ENCODE measurements around the gene USP2.

Gene USP2

DNA sequence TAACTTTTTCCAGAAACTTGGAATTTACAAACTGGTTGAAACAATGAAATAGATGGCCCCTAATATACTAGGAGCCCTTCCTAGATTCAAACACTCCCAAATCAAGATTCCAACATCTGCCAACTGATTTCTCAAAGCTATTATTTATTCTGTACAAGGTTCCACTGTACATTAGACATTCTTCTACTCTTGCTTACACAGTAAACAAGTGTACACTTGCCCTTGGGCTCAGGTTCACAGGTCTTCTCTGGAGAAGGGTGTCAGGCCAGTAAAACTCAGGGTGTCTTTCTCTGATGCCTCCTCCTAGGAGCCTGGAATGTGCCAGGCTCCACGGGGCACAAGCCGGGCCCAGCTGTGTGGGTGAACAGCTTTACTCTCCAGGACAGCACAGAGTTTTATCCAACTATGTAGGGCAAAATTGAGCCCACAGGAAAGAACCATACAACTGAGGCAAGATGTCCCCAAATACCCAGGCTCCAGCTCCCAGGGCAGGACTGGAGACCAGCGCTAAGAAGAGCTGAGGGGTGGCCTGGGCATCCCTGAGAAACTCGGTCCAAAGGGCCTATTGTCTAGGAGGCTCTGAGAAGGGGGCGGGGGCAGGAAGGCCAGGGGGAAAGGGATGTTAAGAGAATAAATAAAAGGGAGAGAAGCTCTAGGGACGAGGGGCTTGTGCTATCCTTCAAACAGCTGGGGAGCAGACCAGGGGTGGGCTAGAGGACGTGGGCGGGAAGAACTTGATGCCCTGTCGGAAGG lies 26.2 kb downstream of the USP2 start:
- Histone ChIP-seq H3K27me3 (ENCODE audit: insufficient read depth, poor library complexity, severe bottlenecking) (peaks cover 5% of the 10 kb centered on the region), H3K4me3 (replicated peaks; ENCODE audit: insufficient read depth, low read length) (no peak overlapping the region)
- TF ChIP-seq POLR2AphosphoS5 (IDR thresholded peaks at IDR 0.05; ENCODE audit: low read depth): no peak
- no peak for TF ChIP-seq GABPA (IDR thresholded peaks at IDR 0.05; ENCODE audit: low read depth)
- no peak for TF ChIP-seq SPI1 (IDR thresholded peaks at IDR 0.05; ENCODE audit: borderline replicate concordance, low read depth)

DNA sequence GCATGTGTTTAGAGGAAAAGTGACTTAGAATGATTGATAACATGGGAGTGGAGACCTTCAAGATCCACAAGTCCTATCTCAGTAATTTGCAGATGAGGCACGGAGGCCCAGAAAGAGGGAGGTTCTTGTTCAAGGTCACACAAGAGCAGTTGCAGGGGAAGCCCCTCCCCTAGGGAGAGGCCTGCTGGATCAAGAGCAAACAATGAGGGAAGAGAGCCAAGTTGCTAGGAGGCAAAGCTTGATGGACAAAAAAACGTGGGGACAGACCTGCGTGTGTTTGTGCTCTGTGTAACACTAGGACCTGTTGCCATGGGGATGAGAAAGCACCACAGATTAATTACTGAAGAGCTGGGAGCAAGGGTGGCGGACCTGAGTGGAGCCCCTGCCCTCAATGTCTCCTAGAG lies 28.6 kb downstream of the USP2 start:
- DNase-seq (ENCODE audit: low read depth in 1 of 2, low spot score in 1 of 2): no peak
- Histone ChIP-seq H3K27ac (replicated peaks) (no peak overlapping the region), H3K4me3 (replicated peaks; ENCODE audit: insufficient read depth, low read length) (no peak overlapping the region), H3K27me3 (ENCODE audit: insufficient read depth, poor library complexity, severe bottlenecking) (peaks cover 5% of the 10 kb centered on the region)
- TF ChIP-seq SPI1 (IDR thresholded peaks at IDR 0.05; ENCODE audit: borderline replicate concordance, low read depth): no peak
- no peak for TF ChIP-seq GABPA (IDR thresholded peaks at IDR 0.05; ENCODE audit: low read depth)
- TF ChIP-seq, protein P1, sequence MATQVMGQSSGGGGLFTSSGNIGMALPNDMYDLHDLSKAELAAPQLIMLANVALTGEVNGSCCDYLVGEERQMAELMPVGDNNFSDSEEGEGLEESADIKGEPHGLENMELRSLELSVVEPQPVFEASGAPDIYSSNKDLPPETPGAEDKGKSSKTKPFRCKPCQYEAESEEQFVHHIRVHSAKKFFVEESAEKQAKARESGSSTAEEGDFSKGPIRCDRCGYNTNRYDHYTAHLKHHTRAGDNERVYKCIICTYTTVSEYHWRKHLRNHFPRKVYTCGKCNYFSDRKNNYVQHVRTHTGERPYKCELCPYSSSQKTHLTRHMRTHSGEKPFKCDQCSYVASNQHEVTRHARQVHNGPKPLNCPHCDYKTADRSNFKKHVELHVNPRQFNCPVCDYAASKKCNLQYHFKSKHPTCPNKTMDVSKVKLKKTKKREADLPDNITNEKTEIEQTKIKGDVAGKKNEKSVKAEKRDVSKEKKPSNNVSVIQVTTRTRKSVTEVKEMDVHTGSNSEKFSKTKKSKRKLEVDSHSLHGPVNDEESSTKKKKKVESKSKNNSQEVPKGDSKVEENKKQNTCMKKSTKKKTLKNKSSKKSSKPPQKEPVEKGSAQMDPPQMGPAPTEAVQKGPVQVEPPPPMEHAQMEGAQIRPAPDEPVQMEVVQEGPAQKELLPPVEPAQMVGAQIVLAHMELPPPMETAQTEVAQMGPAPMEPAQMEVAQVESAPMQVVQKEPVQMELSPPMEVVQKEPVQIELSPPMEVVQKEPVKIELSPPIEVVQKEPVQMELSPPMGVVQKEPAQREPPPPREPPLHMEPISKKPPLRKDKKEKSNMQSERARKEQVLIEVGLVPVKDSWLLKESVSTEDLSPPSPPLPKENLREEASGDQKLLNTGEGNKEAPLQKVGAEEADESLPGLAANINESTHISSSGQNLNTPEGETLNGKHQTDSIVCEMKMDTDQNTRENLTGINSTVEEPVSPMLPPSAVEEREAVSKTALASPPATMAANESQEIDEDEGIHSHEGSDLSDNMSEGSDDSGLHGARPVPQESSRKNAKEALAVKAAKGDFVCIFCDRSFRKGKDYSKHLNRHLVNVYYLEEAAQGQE (IDR thresholded peaks at IDR 0.05; ENCODE audit: insufficient replicate concordance, low read depth): no peak
- TF ChIP-seq POLR2AphosphoS5 (IDR thresholded peaks at IDR 0.05; ENCODE audit: low read depth): no peak
- TF ChIP-seq, protein P2, sequence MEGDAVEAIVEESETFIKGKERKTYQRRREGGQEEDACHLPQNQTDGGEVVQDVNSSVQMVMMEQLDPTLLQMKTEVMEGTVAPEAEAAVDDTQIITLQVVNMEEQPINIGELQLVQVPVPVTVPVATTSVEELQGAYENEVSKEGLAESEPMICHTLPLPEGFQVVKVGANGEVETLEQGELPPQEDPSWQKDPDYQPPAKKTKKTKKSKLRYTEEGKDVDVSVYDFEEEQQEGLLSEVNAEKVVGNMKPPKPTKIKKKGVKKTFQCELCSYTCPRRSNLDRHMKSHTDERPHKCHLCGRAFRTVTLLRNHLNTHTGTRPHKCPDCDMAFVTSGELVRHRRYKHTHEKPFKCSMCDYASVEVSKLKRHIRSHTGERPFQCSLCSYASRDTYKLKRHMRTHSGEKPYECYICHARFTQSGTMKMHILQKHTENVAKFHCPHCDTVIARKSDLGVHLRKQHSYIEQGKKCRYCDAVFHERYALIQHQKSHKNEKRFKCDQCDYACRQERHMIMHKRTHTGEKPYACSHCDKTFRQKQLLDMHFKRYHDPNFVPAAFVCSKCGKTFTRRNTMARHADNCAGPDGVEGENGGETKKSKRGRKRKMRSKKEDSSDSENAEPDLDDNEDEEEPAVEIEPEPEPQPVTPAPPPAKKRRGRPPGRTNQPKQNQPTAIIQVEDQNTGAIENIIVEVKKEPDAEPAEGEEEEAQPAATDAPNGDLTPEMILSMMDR (IDR thresholded peaks at IDR 0.05; ENCODE audit: insufficient read depth, low read length): no peak

More for the DNA sequence above, 26.2 kb downstream of the USP2 start:
- no peak for DNase-seq (ENCODE audit: low read depth in 1 of 2, low spot score in 1 of 2)
- no peak overlapping the region for H3K27ac ChIP-seq (replicated peaks)

DNA sequence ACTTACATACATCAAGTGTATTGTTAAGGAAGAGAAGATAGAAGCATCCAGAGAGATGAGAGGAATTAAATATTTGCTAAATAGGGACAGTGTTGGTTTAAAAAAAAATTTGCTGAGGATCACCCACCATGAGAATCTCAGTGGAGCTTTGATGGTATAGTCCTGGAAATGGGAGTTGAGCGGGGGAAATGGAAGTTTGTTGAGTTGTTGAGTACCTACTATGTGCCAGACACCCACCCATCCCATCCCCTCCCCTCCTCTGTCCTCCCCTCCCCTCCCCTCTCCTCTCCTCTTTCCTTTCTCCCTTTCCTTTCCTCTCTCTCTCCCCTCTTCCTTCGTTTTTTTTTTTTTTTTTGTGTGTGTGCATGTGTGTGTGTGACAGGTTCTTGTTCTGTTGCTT lies 30.3 kb downstream of the USP2 start:
- Histone ChIP-seq H3K27me3 (ENCODE audit: insufficient read depth, poor library complexity, severe bottlenecking) (peaks cover 5% of the 10 kb centered on the region), H3K4me3 (replicated peaks; ENCODE audit: insufficient read depth, low read length) (no peak overlapping the region), H3K27ac (replicated peaks) (no peak overlapping the region)
- TF ChIP-seq, protein P2 (IDR thresholded peaks at IDR 0.05; ENCODE audit: insufficient read depth, low read length): no peak
- no peak for TF ChIP-seq POLR2AphosphoS5 (IDR thresholded peaks at IDR 0.05; ENCODE audit: low read depth)
- TF ChIP-seq, protein P1 (IDR thresholded peaks at IDR 0.05; ENCODE audit: insufficient replicate concordance, low read depth): no peak
- no peak for TF ChIP-seq GABPA (IDR thresholded peaks at IDR 0.05; ENCODE audit: low read depth)
- DNase-seq (ENCODE audit: low read depth in 1 of 2, low spot score in 1 of 2): no peak

DNA sequence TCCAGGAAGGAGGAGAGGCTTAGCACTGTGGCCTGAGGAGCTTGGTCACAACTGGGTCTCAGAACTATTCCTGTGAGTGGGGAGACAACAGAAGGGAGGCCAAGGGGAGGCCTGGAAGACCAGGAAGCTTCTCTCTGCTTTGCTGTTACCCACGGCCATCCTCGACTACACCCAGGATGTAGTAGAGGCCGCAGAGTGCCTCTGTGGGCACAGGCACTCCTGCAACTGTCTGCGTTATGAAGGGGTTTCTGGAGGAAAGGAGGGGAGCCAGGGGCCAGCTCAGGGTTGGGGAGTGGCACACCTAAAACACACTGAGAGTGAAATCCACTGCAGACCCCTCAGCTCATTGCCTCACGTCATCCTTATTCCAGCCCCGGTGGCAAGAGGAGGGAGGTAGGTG lies 31.2 kb downstream of the USP2 start:
- no peak for DNase-seq (ENCODE audit: low read depth in 1 of 2, low spot score in 1 of 2)
- peaks cover under 1% of the 10 kb centered on the region for H3K27me3 ChIP-seq (ENCODE audit: insufficient read depth, poor library complexity, severe bottlenecking)
- TF ChIP-seq, protein P2 (IDR thresholded peaks at IDR 0.05; ENCODE audit: insufficient read depth, low read length): no peak
- TF ChIP-seq, protein P1 (IDR thresholded peaks at IDR 0.05; ENCODE audit: insufficient replicate concordance, low read depth): no peak
- no peak for TF ChIP-seq GABPA (IDR thresholded peaks at IDR 0.05; ENCODE audit: low read depth)
- no peak for TF ChIP-seq POLR2AphosphoS5 (IDR thresholded peaks at IDR 0.05; ENCODE audit: low read depth)
- no peak for TF ChIP-seq SPI1 (IDR thresholded peaks at IDR 0.05; ENCODE audit: borderline replicate concordance, low read depth)

More for the DNA sequence above, 31.2 kb downstream of the USP2 start:
- no peak overlapping the region for H3K4me3 ChIP-seq (replicated peaks; ENCODE audit: insufficient read depth, low read length)
- H3K27ac ChIP-seq (replicated peaks): no peak overlapping the region

Measured in HL-60 (cell line).